NCI-H748 (cell line): Measurements from ENCODE around the gene CD300LD.

Source experiments
- DNase-seq: peaks from one replicate; lab custom pipeline; 2025; ENCODE audit not compliant: unreplicated experiment; lab: John Stamatoyannopoulos, UW

CD300LD gene

GRCh38 chr17:74545843-74546230 lies 46.2 kb downstream of the CD300LD start, which contains the start of gene CD300C:
Gene CD300C, minus strand, starts transcription at chr17:74546115. Its CDS starts 333 bp downstream, at chr17:74545782.
- no peak for DNase-seq

GRCh38 chr17:74544991-74545842 lies 46.9 kb downstream of the CD300LD start:
- no peak for DNase-seq

GRCh38 chr17:74543891-74544760 lies 48.0 kb downstream of the CD300LD start:
- DNase-seq = no peak

- DNase-seq = no peak
Measured at GRCh38 chr17:74543406-74543805, 48.7 kb downstream of the CD300LD start.

- DNase-seq = no peak
Measured at GRCh38 chr17:74542727-74543383, 49.2 kb downstream of the CD300LD start.

- DNase-seq = no peak
Measured at GRCh38 chr17:74542166-74542565, 49.9 kb downstream of the CD300LD start.

GRCh38 chr17:74541176-74542111 lies 50.6 kb downstream of the CD300LD start:
- DNase-seq = no peak

- no peak for DNase-seq
Measured at GRCh38 chr17:74539281-74539820, 52.7 kb downstream of the CD300LD start.

GRCh38 chr17:74536890-74537289 lies 55.2 kb downstream of the CD300LD start:
- DNase-seq = no peak

GRCh38 chr17:74532115-74532514 lies 60.0 kb downstream of the CD300LD start:
- DNase-seq = no peak

GRCh38 chr17:74531231-74531761 lies 60.8 kb downstream of the CD300LD start, which contains the start of gene CD300LB:
Gene CD300LB, minus strand, starts transcription at chr17:74531475. Its CDS starts 125 bp downstream, at chr17:74531350.
- no peak for DNase-seq

- no peak for DNase-seq
Measured at GRCh38 chr17:74530831-74531150, 61.3 kb downstream of the CD300LD start.
